Measurements from ENCODE around the gene MACROD2.

The MACROD2 gene

DNA sequence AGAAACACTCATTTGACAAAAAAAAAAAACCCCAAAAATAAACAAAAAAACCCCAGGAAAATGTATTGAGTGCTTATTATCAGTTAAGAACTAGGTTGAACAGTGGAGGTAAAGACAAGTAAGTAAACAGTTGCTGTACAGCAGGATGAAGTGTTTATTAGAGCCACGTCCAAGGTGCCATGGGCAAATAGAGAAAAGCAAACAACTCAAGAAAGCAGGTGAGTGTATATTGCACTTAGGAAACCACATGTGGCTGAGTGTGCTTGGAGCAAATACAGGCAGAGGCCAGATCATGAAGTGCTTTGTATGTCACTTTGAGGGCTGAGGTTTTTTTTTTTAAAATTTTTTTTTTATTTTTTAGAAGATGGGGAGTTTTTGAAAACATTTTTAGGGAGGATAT, 98.3 kb downstream of the MACROD2 start:
- no peak for ATAC-seq
- TF ChIP-seq, protein P1, sequence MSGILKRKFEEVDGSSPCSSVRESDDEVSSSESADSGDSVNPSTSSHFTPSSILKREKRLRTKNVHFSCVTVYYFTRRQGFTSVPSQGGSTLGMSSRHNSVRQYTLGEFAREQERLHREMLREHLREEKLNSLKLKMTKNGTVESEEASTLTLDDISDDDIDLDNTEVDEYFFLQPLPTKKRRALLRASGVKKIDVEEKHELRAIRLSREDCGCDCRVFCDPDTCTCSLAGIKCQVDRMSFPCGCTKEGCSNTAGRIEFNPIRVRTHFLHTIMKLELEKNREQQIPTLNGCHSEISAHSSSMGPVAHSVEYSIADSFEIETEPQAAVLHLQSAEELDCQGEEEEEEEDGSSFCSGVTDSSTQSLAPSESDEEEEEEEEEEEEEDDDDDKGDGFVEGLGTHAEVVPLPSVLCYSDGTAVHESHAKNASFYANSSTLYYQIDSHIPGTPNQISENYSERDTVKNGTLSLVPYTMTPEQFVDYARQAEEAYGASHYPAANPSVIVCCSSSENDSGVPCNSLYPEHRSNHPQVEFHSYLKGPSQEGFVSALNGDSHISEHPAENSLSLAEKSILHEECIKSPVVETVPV (CRISPR knock-in tag; IDR thresholded peaks at IDR 0.05) = no peak
- no peak for TF ChIP-seq ZFP30 (CRISPR knock-in tag; IDR thresholded peaks at IDR 0.05)
- no peak for TF ChIP-seq ZC3H10 (CRISPR knock-in tag; IDR thresholded peaks at IDR 0.05)
- TF ChIP-seq RARB (CRISPR knock-in tag; IDR thresholded peaks at IDR 0.05) = no peak
- TF ChIP-seq ZFP3 (CRISPR knock-in tag; IDR thresholded peaks at IDR 0.05) = no peak
- TF ChIP-seq GLIS3 (CRISPR knock-in tag; IDR thresholded peaks at IDR 0.05) = no peak
- no peak for TF ChIP-seq ZNF70 (CRISPR knock-in tag; IDR thresholded peaks at IDR 0.05)
- TF ChIP-seq TCF4 (CRISPR knock-in tag; IDR thresholded peaks at IDR 0.05; ENCODE audit: borderline replicate concordance) = no peak
- no peak for TF ChIP-seq ARNTL (CRISPR knock-in tag; IDR thresholded peaks at IDR 0.05; ENCODE audit: borderline replicate concordance, low read depth)
- no peak for TF ChIP-seq ISL1 (CRISPR knock-in tag; IDR thresholded peaks at IDR 0.05)
- no peak for TF ChIP-seq SNAI2 (CRISPR knock-in tag; IDR thresholded peaks at IDR 0.05)

DNA sequence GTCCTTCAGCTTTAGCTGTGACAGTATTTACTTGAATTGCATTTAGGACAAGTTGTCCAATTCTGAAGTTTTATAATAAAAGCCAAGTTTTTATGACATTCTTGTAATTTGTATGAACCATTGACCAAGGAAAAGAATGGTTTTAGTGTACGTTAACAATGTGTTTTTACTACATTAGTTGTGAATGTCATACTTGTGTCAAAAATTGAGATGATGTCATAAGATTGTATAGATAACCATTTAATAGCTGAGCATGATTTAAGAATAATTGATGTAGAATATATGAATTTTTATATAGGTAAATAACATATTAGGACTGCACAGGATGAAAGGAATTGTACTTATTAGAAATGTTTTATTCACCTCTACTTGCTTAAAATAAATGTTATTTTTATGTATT, 102.9 kb downstream of the MACROD2 start:
- TF ChIP-seq, protein P1 (CRISPR knock-in tag; IDR thresholded peaks at IDR 0.05) = no peak
- no peak for TF ChIP-seq TOX (CRISPR knock-in tag; IDR thresholded peaks at IDR 0.05; ENCODE audit: borderline replicate concordance)
- no peak for TF ChIP-seq PPARA (CRISPR knock-in tag; IDR thresholded peaks at IDR 0.05; ENCODE audit: borderline replicate concordance)
- no peak for ATAC-seq

DNA sequence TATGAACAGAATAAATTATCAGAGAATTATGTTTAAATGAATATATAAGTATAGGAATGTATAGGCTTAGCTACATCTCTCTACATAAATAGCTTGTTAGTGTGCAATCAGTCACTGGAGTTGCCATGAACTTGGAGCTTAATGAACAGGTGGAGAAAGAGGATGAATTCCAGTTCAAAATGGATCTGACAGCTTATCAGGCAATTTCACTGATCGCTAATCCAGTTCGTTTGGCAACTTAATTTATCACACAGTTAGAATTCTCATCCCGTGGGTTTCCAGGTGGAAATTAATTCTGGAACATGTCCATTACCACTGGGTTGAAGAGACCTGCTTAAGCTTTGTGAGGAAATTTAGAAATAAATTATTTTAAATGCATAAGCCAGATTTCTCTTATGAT, 118.1 kb downstream of the MACROD2 start:
- ATAC-seq = no peak
- TF ChIP-seq TOX (CRISPR knock-in tag; IDR thresholded peaks at IDR 0.05; ENCODE audit: borderline replicate concordance) = no peak
- TF ChIP-seq ISL1 (CRISPR knock-in tag; IDR thresholded peaks at IDR 0.05) = no peak
- no peak for TF ChIP-seq OSR1 (CRISPR knock-in tag; IDR thresholded peaks at IDR 0.05)
- no peak for TF ChIP-seq BACH2 (CRISPR knock-in tag; IDR thresholded peaks at IDR 0.05; ENCODE audit: borderline replicate concordance)
- TF ChIP-seq, protein P2, sequence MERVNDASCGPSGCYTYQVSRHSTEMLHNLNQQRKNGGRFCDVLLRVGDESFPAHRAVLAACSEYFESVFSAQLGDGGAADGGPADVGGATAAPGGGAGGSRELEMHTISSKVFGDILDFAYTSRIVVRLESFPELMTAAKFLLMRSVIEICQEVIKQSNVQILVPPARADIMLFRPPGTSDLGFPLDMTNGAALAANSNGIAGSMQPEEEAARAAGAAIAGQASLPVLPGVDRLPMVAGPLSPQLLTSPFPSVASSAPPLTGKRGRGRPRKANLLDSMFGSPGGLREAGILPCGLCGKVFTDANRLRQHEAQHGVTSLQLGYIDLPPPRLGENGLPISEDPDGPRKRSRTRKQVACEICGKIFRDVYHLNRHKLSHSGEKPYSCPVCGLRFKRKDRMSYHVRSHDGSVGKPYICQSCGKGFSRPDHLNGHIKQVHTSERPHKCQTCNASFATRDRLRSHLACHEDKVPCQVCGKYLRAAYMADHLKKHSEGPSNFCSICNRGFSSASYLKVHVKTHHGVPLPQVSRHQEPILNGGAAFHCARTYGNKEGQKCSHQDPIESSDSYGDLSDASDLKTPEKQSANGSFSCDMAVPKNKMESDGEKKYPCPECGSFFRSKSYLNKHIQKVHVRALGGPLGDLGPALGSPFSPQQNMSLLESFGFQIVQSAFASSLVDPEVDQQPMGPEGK (CRISPR knock-in tag; IDR thresholded peaks at IDR 0.05; ENCODE audit: borderline replicate concordance) = no peak
- no peak for TF ChIP-seq CSDC2 (CRISPR knock-in tag; IDR thresholded peaks at IDR 0.05)
- TF ChIP-seq GLIS3 (CRISPR knock-in tag; IDR thresholded peaks at IDR 0.05) = no peak
- TF ChIP-seq, protein P3, sequence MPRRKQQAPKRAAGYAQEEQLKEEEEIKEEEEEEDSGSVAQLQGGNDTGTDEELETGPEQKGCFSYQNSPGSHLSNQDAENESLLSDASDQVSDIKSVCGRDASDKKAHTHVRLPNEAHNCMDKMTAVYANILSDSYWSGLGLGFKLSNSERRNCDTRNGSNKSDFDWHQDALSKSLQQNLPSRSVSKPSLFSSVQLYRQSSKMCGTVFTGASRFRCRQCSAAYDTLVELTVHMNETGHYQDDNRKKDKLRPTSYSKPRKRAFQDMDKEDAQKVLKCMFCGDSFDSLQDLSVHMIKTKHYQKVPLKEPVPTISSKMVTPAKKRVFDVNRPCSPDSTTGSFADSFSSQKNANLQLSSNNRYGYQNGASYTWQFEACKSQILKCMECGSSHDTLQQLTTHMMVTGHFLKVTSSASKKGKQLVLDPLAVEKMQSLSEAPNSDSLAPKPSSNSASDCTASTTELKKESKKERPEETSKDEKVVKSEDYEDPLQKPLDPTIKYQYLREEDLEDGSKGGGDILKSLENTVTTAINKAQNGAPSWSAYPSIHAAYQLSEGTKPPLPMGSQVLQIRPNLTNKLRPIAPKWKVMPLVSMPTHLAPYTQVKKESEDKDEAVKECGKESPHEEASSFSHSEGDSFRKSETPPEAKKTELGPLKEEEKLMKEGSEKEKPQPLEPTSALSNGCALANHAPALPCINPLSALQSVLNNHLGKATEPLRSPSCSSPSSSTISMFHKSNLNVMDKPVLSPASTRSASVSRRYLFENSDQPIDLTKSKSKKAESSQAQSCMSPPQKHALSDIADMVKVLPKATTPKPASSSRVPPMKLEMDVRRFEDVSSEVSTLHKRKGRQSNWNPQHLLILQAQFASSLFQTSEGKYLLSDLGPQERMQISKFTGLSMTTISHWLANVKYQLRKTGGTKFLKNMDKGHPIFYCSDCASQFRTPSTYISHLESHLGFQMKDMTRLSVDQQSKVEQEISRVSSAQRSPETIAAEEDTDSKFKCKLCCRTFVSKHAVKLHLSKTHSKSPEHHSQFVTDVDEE (CRISPR knock-in tag; IDR thresholded peaks at IDR 0.05) = no peak
- TF ChIP-seq RARB (CRISPR knock-in tag; IDR thresholded peaks at IDR 0.05) = no peak
- no peak for TF ChIP-seq TCF4 (CRISPR knock-in tag; IDR thresholded peaks at IDR 0.05; ENCODE audit: borderline replicate concordance)
- TF ChIP-seq, protein P1 (CRISPR knock-in tag; IDR thresholded peaks at IDR 0.05) = no peak
- TF ChIP-seq ARNTL (CRISPR knock-in tag; IDR thresholded peaks at IDR 0.05; ENCODE audit: borderline replicate concordance, low read depth) = no peak
- TF ChIP-seq ZNF8 (CRISPR knock-in tag; IDR thresholded peaks at IDR 0.05) = no peak
